DND-41 (cell line): Measurements from ENCODE around the gene CD79A.

Experiments
- CTCF ChIP-seq: IDR thresholded peaks from 2 replicates; pipeline ENCODE4 v1.5.1; 2012; ENCODE audit warnings: borderline replicate concordance, low read length, moderate library complexity, mild to moderate bottlenecking; ENCODE audit not compliant: poor library complexity, severe bottlenecking; ENCODE audit errors: extremely low read depth
- EZH2 ChIP-seq: IDR thresholded peaks from 3 replicates; pipeline ENCODE4 v1.6.1; 2012; ENCODE audit warnings: borderline replicate concordance, low read depth, mild to moderate bottlenecking, moderate library complexity, low read length, inconsistent platforms; ENCODE audit not compliant: severe bottlenecking

- TF ChIP-seq CTCF, result no peak
- TF ChIP-seq EZH2, result no peak
Measured at GRCh38 chr19:41918095-41918494, 41.0 kb downstream of the CD79A start.
